ENCODE data around the gene JDP2. TPM values are rescaled to one million over a fixed set of nuclear protein-coding genes. Genes with fewer than 3 reads are reported as not detected.

Gene JDP2
- polyA plus RNA-seq, 1 experiment, result 83.8 TPM

DNA sequence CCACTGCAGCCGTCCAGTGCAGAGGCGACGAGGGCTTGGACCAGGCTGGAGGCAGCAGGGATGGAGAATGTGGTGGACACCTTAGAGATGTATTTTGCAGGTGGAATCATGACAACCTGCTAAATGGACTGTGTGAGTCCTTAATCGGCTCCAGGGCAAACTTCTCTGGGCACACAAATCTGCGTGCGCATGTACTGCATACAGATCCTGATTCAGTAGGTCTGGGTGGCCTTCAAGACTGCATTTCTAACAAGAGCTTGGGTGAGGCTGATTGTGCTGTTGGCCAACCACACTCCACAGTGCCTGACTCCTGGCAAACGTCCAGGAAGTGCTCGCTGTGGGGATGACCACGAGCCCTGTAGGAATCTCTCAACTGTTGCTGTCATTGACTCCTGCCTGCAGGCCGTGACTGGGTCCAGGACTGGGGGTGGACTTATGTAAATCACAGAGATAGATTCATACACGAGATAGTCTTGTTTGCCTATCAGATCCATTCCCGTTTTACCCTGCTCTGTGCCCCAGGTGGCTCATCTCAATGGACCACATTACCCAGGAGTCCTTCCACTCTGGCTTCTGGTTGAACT lies 27.2 kb downstream of the JDP2 start:
- TF ChIP-seq, protein P1, sequence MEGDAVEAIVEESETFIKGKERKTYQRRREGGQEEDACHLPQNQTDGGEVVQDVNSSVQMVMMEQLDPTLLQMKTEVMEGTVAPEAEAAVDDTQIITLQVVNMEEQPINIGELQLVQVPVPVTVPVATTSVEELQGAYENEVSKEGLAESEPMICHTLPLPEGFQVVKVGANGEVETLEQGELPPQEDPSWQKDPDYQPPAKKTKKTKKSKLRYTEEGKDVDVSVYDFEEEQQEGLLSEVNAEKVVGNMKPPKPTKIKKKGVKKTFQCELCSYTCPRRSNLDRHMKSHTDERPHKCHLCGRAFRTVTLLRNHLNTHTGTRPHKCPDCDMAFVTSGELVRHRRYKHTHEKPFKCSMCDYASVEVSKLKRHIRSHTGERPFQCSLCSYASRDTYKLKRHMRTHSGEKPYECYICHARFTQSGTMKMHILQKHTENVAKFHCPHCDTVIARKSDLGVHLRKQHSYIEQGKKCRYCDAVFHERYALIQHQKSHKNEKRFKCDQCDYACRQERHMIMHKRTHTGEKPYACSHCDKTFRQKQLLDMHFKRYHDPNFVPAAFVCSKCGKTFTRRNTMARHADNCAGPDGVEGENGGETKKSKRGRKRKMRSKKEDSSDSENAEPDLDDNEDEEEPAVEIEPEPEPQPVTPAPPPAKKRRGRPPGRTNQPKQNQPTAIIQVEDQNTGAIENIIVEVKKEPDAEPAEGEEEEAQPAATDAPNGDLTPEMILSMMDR (IDR thresholded peaks at IDR 0.05; ENCODE audit: insufficient read depth, low read depth, low read length), result no peak
- Histone ChIP-seq H3K4me3 (ENCODE audit: low read depth, low read length) (no peak overlapping the region), H3K36me3 (ENCODE audit: control insufficient read depth, insufficient read depth, low read length) (peaks cover 18% of the 10 kb centered on the region), H3K27me3 (ENCODE audit: control insufficient read depth, insufficient read depth, low read length) (no peaks in the 10 kb centered on the region)
- POLR2A ChIA-PET, result interaction anchor here (0.6 kb wide), 1 partner anchor 1512 kb away, joined by 7 read pairs; no protein-coding TSS in a partner anchor
- DNase-seq (ENCODE audit: low read depth), result no peak
- CTCF ChIA-PET, result interaction anchor here (1.4 to 2.0 kb wide), 3 partner anchors 14 to 147 kb away, joined by 3 to 7 read pairs (median 7); no protein-coding TSS in a partner anchor

GRCh38 chr14:75456069-75456996 lies 28.5 kb downstream of the JDP2 start:
- TF ChIP-seq, protein P1 (IDR thresholded peaks at IDR 0.05; ENCODE audit: insufficient read depth, low read depth, low read length), result no peak
- POLR2A ChIA-PET, result no interaction called here
- CTCF ChIA-PET, result interaction anchor here (1.2 to 2.0 kb wide), 2 partner anchors 33 to 152 kb away, joined by 3 to 7 read pairs; no protein-coding TSS in a partner anchor

DNA sequence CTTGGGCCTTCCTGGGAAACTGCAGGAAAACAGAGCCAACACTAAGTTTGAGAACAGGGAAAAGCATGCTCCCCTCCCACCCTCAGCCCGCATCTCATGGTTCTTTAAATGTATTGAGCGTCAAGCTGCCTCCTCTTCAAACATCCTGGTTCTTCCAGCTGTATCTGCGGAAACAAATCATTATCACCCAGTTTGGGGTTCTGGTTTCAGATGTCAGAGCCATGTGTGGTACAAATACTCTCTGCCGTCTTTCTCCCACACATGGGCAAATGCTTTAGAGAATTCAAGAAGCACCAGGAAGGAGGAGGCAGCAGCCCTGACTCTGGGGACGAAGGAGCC lies 29.1 kb downstream of the JDP2 start:
- no peak overlapping the region for H3K4me3 ChIP-seq (ENCODE audit: low read depth, low read length)
- CTCF ChIA-PET, result interaction anchor here (1.2 to 2.0 kb wide), 2 partner anchors 32 to 152 kb away, joined by 3 to 7 read pairs; no protein-coding TSS in a partner anchor
- no peak for DNase-seq (ENCODE audit: low read depth)
- POLR2A ChIA-PET, result no interaction called here
- TF ChIP-seq, protein P1 (IDR thresholded peaks at IDR 0.05; ENCODE audit: insufficient read depth, low read depth, low read length), result no peak
- H3K36me3 ChIP-seq (ENCODE audit: control insufficient read depth, insufficient read depth, low read length), result peaks cover 24% of the 10 kb centered on the region
- no peaks in the 10 kb centered on the region for H3K27me3 ChIP-seq (ENCODE audit: control insufficient read depth, insufficient read depth, low read length)

More at GRCh38 chr14:75456069-75456996, 28.5 kb downstream of the JDP2 start:
- DNase-seq (ENCODE audit: low read depth), result no peak
- Histone ChIP-seq H3K4me3 (ENCODE audit: low read depth, low read length) (no peak overlapping the region), H3K27me3 (ENCODE audit: control insufficient read depth, insufficient read depth, low read length) (no peaks in the 10 kb centered on the region), H3K36me3 (ENCODE audit: control insufficient read depth, insufficient read depth, low read length) (peaks cover 20% of the 10 kb centered on the region)

DNA sequence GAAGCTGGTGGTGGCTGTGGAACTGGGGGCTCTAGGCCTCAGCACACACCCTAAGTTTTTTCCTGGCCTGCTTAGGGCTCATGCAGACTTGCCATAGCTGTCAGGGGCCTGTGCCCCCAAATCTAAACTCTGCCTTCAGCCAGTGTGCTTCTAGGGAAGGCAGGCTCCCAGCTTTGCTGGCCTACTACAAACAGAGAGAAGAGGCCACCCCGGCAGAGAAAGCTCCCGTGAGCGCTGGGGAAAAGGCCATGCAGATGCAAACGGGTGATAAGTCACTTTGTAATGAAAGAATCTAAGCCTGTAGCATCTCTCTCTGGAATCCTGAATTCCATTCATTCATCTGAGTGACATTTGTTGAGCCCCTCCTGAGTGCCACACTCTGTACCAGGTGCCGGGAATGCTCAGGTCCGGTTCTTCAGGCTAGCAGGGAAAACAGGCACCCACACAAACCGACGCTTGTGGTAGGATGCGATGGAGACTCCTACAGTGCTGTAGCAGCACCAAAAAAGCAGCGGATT lies 29.9 kb downstream of the JDP2 start:
- no peaks in the 10 kb centered on the region for H3K27me3 ChIP-seq (ENCODE audit: control insufficient read depth, insufficient read depth, low read length)
- POLR2A ChIA-PET, result no interaction called here
- TF ChIP-seq, protein P1 (IDR thresholded peaks at IDR 0.05; ENCODE audit: insufficient read depth, low read depth, low read length), result no peak
- CTCF ChIA-PET, result interaction anchor here (1.2 to 1.4 kb wide), 2 partner anchors 31 to 153 kb away, joined by 3 to 7 read pairs; no protein-coding TSS in a partner anchor
- H3K36me3 ChIP-seq (ENCODE audit: control insufficient read depth, insufficient read depth, low read length), result peaks cover 24% of the 10 kb centered on the region
- no peak for DNase-seq (ENCODE audit: low read depth)
- no peak overlapping the region for H3K4me3 ChIP-seq (ENCODE audit: low read depth, low read length)

DNA sequence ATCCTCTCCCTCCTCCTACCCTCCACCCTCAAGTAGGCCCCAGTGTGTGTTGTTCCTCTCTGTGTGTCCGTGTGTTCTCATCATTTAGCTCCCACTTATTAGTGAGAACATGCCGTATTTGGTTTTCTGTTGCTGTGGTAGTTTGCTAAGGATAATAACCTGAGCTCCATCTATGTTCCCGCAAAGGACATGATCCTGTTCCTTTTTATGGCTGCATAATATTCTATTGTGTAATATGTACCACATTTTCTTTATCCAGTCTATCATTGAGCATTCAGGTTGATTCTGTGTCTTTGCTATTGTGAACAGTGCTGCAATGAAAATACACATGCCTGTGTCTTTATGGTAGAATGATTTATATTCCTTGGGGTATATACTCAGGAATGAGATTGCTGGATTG lies 30.5 kb downstream of the JDP2 start:
- DNase-seq (ENCODE audit: low read depth), result no peak
- ChIA-PET CTCF (interaction anchor here (1.4 kb wide), 1 partner anchor 30 kb away, joined by 7 read pairs; no protein-coding TSS in a partner anchor), POLR2A (no interaction called here)
- Histone ChIP-seq H3K27me3 (ENCODE audit: control insufficient read depth, insufficient read depth, low read length) (no peaks in the 10 kb centered on the region), H3K4me3 (ENCODE audit: low read depth, low read length) (no peak overlapping the region), H3K36me3 (ENCODE audit: control insufficient read depth, insufficient read depth, low read length) (peaks cover 29% of the 10 kb centered on the region)
- TF ChIP-seq, protein P1 (IDR thresholded peaks at IDR 0.05; ENCODE audit: insufficient read depth, low read depth, low read length), result no peak
